Measurements from ENCODE around the gene ANP32E.

GRCh38 chr1:150233359-150234308, 2.3 kb downstream of the ANP32E start:
- TF ChIP-seq CTCF (IDR thresholded peaks at IDR 0.05 in 4 of 5, conservative IDR thresholded peaks at IDR 0.05 in 1 of 5) = no peak
- TF ChIP-seq POLR2A (IDR thresholded peaks at IDR 0.05) = no peak
